Subcutaneous adipose tissue (tissue), 4 donors: ENCODE measurements around the gene PRPF40A. TPM values are rescaled to one million over a fixed set of nuclear protein-coding genes. Genes with fewer than 3 reads are reported as not detected.

Experiments used
- CTCF ChIP-seq: fragments of 450-650 bp; IDR thresholded peaks from one replicate; pipeline ENCODE4 v1.5.1; 2016; ENCODE audit warnings: low read depth, mild to moderate bottlenecking, control low read depth, antibody characterized with exemption, moderate library complexity
- total RNA-seq, 4 donors: library from RNA; depleted of rRNA; stranded (reverse); fragments of >200 nt; gene quantifications; one replicate each; pipeline ENCODE4 v1.1.0, GENCODE V29; 2016

The PRPF40A gene
- total RNA-seq, 4 donors from 2014 or later, result 66.7 to 84.5 (median 77.5) TPM

DNA sequence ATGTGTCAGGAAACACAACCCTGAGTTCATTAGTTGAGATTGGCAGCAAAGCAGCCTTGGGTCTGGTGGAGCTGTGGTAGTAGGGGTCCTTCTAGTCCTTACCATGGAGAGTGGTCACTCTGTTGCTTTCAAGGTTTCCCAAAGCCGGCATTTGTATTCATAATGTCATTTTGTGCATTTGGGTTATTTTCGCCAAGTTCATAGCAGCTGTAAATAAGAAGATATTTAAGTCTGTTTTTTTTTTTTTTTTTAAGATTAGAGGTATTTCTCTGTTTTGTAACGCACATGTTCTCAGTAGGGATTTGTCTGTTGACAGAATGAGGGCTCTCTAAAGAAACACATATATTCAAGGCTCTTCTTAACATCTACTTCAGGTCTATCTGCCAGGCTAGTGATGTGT is 114.1 kb downstream of the PRPF40A start:
- TF ChIP-seq CTCF, result no peak

DNA sequence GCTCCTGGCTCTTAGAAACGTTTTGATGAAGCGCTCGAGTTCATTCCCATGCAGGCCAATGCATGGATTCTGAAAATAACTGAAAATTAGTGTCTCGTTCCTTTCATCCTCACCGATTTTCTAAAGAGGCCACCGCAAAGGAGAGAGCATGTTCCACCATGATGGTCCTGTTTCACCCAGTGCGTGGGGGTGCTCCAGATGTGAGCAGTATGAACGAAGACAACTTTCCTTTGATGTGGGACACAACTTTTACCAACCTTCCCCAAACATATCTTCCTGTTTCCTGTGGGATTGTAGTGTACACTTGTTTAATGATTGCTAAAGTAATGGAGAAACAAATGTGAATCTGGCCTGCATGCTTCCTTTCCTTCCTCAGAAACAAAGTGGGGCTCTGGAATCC is 114.5 kb downstream of the PRPF40A start:
- TF ChIP-seq CTCF, result no peak

Other genes starting within 250 kb of the PRPF40A start
- gene ARL6IP6, start 1.2 kb upstream of the PRPF40A start, total RNA-seq, result 10 to 100 TPM in 3 of 4 donors, 1 to 10 TPM in 1; 9.6 to 23.1 (median 16.2) TPM